CD1c-positive myeloid dendritic cell (primary cell): ENCODE results near the gene CDH4.

Experiments
- DNase-seq: peaks from one replicate; pipeline ENCODE4 v3.0.0-alpha.2; 2016; ENCODE audit errors: extremely low spot score

The CDH4 gene

GRCh38 chr20:61328911-61329558 is 77.0 kb downstream of the CDH4 start:
- DNase-seq: no peak

- no peak for DNase-seq
These were observed 78.4 kb downstream of the CDH4 start for GRCh38 chr20:61330441-61330840.

GRCh38 chr20:61331543-61331942 is 79.5 kb downstream of the CDH4 start:
- no peak for DNase-seq

GRCh38 chr20:61332016-61332975 is 80.2 kb downstream of the CDH4 start:
- no peak for DNase-seq

- no peak for DNase-seq
These were observed 81.5 kb downstream of the CDH4 start for GRCh38 chr20:61333484-61334108.

- no peak for DNase-seq
These were observed 88.1 kb downstream of the CDH4 start for GRCh38 chr20:61340157-61340556.

GRCh38 chr20:61341605-61342004 is 89.5 kb downstream of the CDH4 start:
- no peak for DNase-seq

- DNase-seq: no peak
These were observed 91.9 kb downstream of the CDH4 start for GRCh38 chr20:61343934-61344333.

- DNase-seq: no peak
These were observed 93.6 kb downstream of the CDH4 start for GRCh38 chr20:61345656-61346055.

- no peak for DNase-seq
These were observed 94.9 kb downstream of the CDH4 start for GRCh38 chr20:61346996-61347395.

GRCh38 chr20:61347443-61347842 is 95.4 kb downstream of the CDH4 start:
- DNase-seq: no peak

- DNase-seq: no peak
These were observed 97.5 kb downstream of the CDH4 start for GRCh38 chr20:61349447-61350165.

- DNase-seq: no peak
These were observed 98.6 kb downstream of the CDH4 start for GRCh38 chr20:61350500-61351250.

- DNase-seq: no peak
These were observed 100.5 kb downstream of the CDH4 start for GRCh38 chr20:61352346-61353260.

GRCh38 chr20:61353261-61354000 is 101.4 kb downstream of the CDH4 start:
- no peak for DNase-seq

GRCh38 chr20:61354001-61354390 is 101.9 kb downstream of the CDH4 start:
- DNase-seq: no peak

- DNase-seq: no peak
These were observed 102.4 kb downstream of the CDH4 start for GRCh38 chr20:61354501-61354900.

GRCh38 chr20:61354901-61355495 is 102.9 kb downstream of the CDH4 start:
- no peak for DNase-seq

GRCh38 chr20:61355585-61355984 is 103.5 kb downstream of the CDH4 start:
- DNase-seq: no peak
